Right cardiac atrium (tissue), 5 donors: Measurements from ENCODE around the gene PTPRJ. TPM values are rescaled to one million over a fixed set of nuclear protein-coding genes. Genes with fewer than 3 reads are reported as not detected.
"Not testable (repeated sequence)": the region's sequence is repeated elsewhere in the genome, so short reads cannot be mapped to it uniquely, and the experiment has no call there.

ENCODE experiments used
- ATAC-seq, 2 donors: fragments of 200-7000 bp; cut with Tn5 transposase; one replicate each; pipeline versions ENCODE4 v1.8.0 to v1.9.1; 2020; ENCODE audit warnings: moderate library complexity in 2 of 2, mild to moderate bottlenecking in 1 of 2
- DNase-seq, 3 donors: peaks; one replicate each; pipeline ENCODE4 v3.0.0-alpha.2; 2020
- H3K27ac ChIP-seq: one replicate; pipeline ENCODE4 v1.5.1; 2013; ENCODE audit warnings: mild to moderate bottlenecking, low read length, control low read depth, moderate library complexity
- H3K27me3 ChIP-seq: one replicate; pipeline ENCODE4 v1.6.1; 2013; ENCODE audit not compliant: control insufficient read depth, insufficient read depth
- H3K4me1 ChIP-seq: one replicate; pipeline ENCODE4 v1.6.1; 2013; ENCODE audit warnings: low read length; ENCODE audit not compliant: control insufficient read depth, insufficient read depth
- H3K4me3 ChIP-seq: one replicate; pipeline ENCODE4 v1.5.1; 2013; ENCODE audit warnings: low read length, control low read depth
- H3K9me3 ChIP-seq: one replicate; pipeline ENCODE4 v1.6.1; 2013; ENCODE audit warnings: low read length; ENCODE audit not compliant: control insufficient read depth
- WGBS: extraction: QIAGEN DNeasy Blood & Tissue Kit; methylation state at CpG from one replicate; pipeline ENCODE4 v1.1.7; 2013; 5-methylcytosine and 5-hydroxymethylcytosine counted together
- intact Hi-C, 4 donors: fragments of 100-400 bp; cut with DNase I; formaldehyde crosslinking; loops; one replicate each; pipeline versions ENCODE4 v1.11.0 to v1.14.0; 2022 to 2023
- polyA plus RNA-seq: library from polyadenylated mRNA; stranded (reverse); fragments of 200-250 nt; gene quantifications from one replicate; pipeline ENCODE4 v1.2.3, GENCODE V29; 2013
- total RNA-seq, 4 donors: library from RNA; stranded (reverse); fragmentation: NEBNext Ultra II Directional; extraction: Animal tissue kit (Norgen Biotek cat#: 25700); gene quantifications; one replicate each; pipeline ENCODE4 v1.2.1, GENCODE V29; 2021
- donor health status: healthy with polysubstance abuse.
- donor health status: DM: no; HTN: yes; CAD: no.
- donor health status: DM: no; HTN: no; CAD: no.
- donor health status: DM: no; HTN: yes; CAD: no; lungs with severe emphysema.
- donor health status: DM: yes; HTN: yes; CAD: no.

PTPRJ gene
- total and polyA plus RNA-seq, 5 donors = 1.8 to 8.7 (median 6.4) TPM

GRCh38 chr11:47948137-47948536 lies 32.2 kb upstream of the PTPRJ start:
- intact Hi-C loops = no loop called here
- Histone ChIP-seq H3K9me3 (no peaks in the 10 kb centered on the region), H3K27me3 (no peaks in the 10 kb centered on the region), H3K4me1 (peaks cover 3% of the 10 kb centered on the region), H3K27ac (no peak overlapping the region), H3K4me3 (no peak overlapping the region)
- no peak for DNase-seq
- peak; percentile 58 to 76 for ATAC-seq
- WGBS = 46% methylated on average over 3 of the region's 3 CpGs

GRCh38 chr11:47949001-47949675 lies 31.2 kb upstream of the PTPRJ start:
- intact Hi-C loops, H3K9me3 ChIP-seq, DNase-seq, H3K27me3 ChIP-seq, ATAC-seq, H3K4me1 ChIP-seq, H3K4me3 ChIP-seq, H3K27ac ChIP-seq: not testable (repeated sequence)
- WGBS = 85% methylated on average over 9 of the region's 9 CpGs

GRCh38 chr11:47950396-47950795 lies 30.0 kb upstream of the PTPRJ start:
- H3K9me3 ChIP-seq = no peaks in the 10 kb centered on the region
- peaks cover 3% of the 10 kb centered on the region for H3K4me1 ChIP-seq
- no peak overlapping the region for H3K27ac ChIP-seq
- ATAC-seq (peak in 1 of 2 donors; percentile 39), DNase-seq (no peak)
- intact Hi-C loops = no loop called here
- WGBS = 42% methylated on average over 5 of the region's 5 CpGs
- H3K27me3 ChIP-seq = no peaks in the 10 kb centered on the region
- no peak overlapping the region for H3K4me3 ChIP-seq

- WGBS = 96% methylated on average over 12 of the region's 12 CpGs
- H3K27ac ChIP-seq, H3K9me3 ChIP-seq, ATAC-seq, intact Hi-C loops, DNase-seq, H3K27me3 ChIP-seq, H3K4me1 ChIP-seq, H3K4me3 ChIP-seq: not testable (repeated sequence)
These were observed 28.9 kb upstream of the PTPRJ start for GRCh38 chr11:47951504-47951903.

- H3K4me3 ChIP-seq = no peak overlapping the region
These were observed 25.2 kb upstream of the PTPRJ start for GRCh38 chr11:47955061-47955755.

GRCh38 chr11:47960015-47960414 lies 20.3 kb upstream of the PTPRJ start:
- no peaks in the 10 kb centered on the region for H3K4me1 ChIP-seq
- intact Hi-C loops = no loop called here
- no peaks in the 10 kb centered on the region for H3K27me3 ChIP-seq
- ATAC-seq (no peak), DNase-seq (no peak)
- no peak overlapping the region for H3K27ac ChIP-seq
- H3K9me3 ChIP-seq = no peaks in the 10 kb centered on the region
- 96% methylated on average over 6 of the region's 6 CpGs for WGBS
- no peak overlapping the region for H3K4me3 ChIP-seq

More at GRCh38 chr11:47955061-47955755, 25.2 kb upstream of the PTPRJ start:
- Histone ChIP-seq H3K9me3 (no peaks in the 10 kb centered on the region), H3K27ac (no peak overlapping the region), H3K27me3 (no peaks in the 10 kb centered on the region), H3K4me1 (no peaks in the 10 kb centered on the region)
- intact Hi-C loops = no loop called here
- no peak for ATAC-seq
- 87% methylated on average over 4 of the region's 4 CpGs for WGBS
- no peak for DNase-seq

GRCh38 chr11:47961383-47961782 lies 19.0 kb upstream of the PTPRJ start:
- Histone ChIP-seq H3K4me1 (no peaks in the 10 kb centered on the region), H3K27ac (no peak overlapping the region), H3K9me3 (no peaks in the 10 kb centered on the region), H3K27me3 (no peaks in the 10 kb centered on the region), H3K4me3 (no peak overlapping the region)
- WGBS = 96% methylated on average over 5 of the region's 5 CpGs
- ATAC-seq = no peak
- intact Hi-C loops = no loop called here
- no peak for DNase-seq

- no peak for ATAC-seq
- WGBS = 87% methylated on average over 6 of the region's 6 CpGs
These were observed 15.8 kb upstream of the PTPRJ start for GRCh38 chr11:47964546-47964945.

GRCh38 chr11:47967577-47968525 lies 12.5 kb upstream of the PTPRJ start:
- DNase-seq (no peak), ATAC-seq (no peak)
- Histone ChIP-seq H3K9me3 (no peaks in the 10 kb centered on the region), H3K4me3 (no peak overlapping the region), H3K4me1 (no peaks in the 10 kb centered on the region), H3K27me3 (no peaks in the 10 kb centered on the region), H3K27ac (no peak overlapping the region)
- intact Hi-C loops = no loop called here
- 79% methylated on average over 9 of the region's 9 CpGs for WGBS

More at GRCh38 chr11:47964546-47964945, 15.8 kb upstream of the PTPRJ start:
- Histone ChIP-seq H3K27me3 (no peaks in the 10 kb centered on the region), H3K27ac (no peak overlapping the region), H3K9me3 (no peaks in the 10 kb centered on the region), H3K4me3 (no peak overlapping the region), H3K4me1 (no peaks in the 10 kb centered on the region)
- intact Hi-C loops = no loop called here
- no peak for DNase-seq

- intact Hi-C loops = no loop called here
- ATAC-seq (no peak), DNase-seq (no peak)
- Histone ChIP-seq H3K27me3 (no peaks in the 10 kb centered on the region), H3K27ac (no peak overlapping the region), H3K4me1 (peaks cover 3% of the 10 kb centered on the region), H3K4me3 (no peak overlapping the region), H3K9me3 (no peaks in the 10 kb centered on the region)
- 92% methylated on average over 8 of the region's 8 CpGs for WGBS
These were observed 11.0 kb upstream of the PTPRJ start for GRCh38 chr11:47969401-47969800.

- intact Hi-C loops = loop anchor here in 1 of 4 donors (10.0 kb wide), 1 partner anchor 133 kb away; no protein-coding TSS in a partner anchor
- no peak overlapping the region for H3K27ac ChIP-seq
- 88% methylated on average over 4 of the region's 4 CpGs for WGBS
These were observed 8.9 kb upstream of the PTPRJ start for GRCh38 chr11:47971501-47971900.

More at GRCh38 chr11:47971501-47971900, 8.9 kb upstream of the PTPRJ start:
- H3K9me3 ChIP-seq = no peaks in the 10 kb centered on the region
- H3K4me3 ChIP-seq = no peak overlapping the region
- no peaks in the 10 kb centered on the region for H3K27me3 ChIP-seq
- ATAC-seq (no peak), DNase-seq (no peak)
- H3K4me1 ChIP-seq = peaks cover 3% of the 10 kb centered on the region
